ENCODE measurements around the gene GAS2L2.
"Not testable (repeated sequence)": the region's sequence is repeated elsewhere in the genome, so short reads cannot be mapped to it uniquely, and the experiment has no call there.

GRCh38 chr17:35703308-35703707 is 49.7 kb downstream of the GAS2L2 start:
- TF ChIP-seq CTCF (IDR thresholded peaks at IDR 0.05; ENCODE audit: insufficient read depth, low read depth, low read length); EZH2 (IDR thresholded peaks at IDR 0.05; ENCODE audit: insufficient read depth, low read length): not testable (repeated sequence)

All from astrocyte (in vitro differentiated cells and primary cell).